SW480 (cell line): ENCODE results near the gene DTNB.
"Not testable (repeated sequence)": the region's sequence is repeated elsewhere in the genome, so short reads cannot be mapped to it uniquely, and the experiment has no call there.

Experiments used
- DNase-seq: peaks from one replicate; pipeline ENCODE4 v3.0.0-alpha.2; 2016; ENCODE audit warnings: low spot score

The DTNB gene

GRCh38 chr2:25623361-25623760, 50.0 kb downstream of the DTNB start:
- DNase-seq = no peak

GRCh38 chr2:25620711-25621110, 52.7 kb downstream of the DTNB start:
- DNase-seq = no peak

GRCh38 chr2:25620077-25620476, 53.3 kb downstream of the DTNB start:
- no peak for DNase-seq

GRCh38 chr2:25619185-25619584, 54.2 kb downstream of the DTNB start:
- DNase-seq = no peak

- DNase-seq = peak; percentile 67
Observed at GRCh38 chr2:25618676-25619075, 54.7 kb downstream of the DTNB start.

GRCh38 chr2:25617948-25618646, 55.3 kb downstream of the DTNB start:
- DNase-seq = no peak

GRCh38 chr2:25615920-25616319, 57.5 kb downstream of the DTNB start:
- DNase-seq = no peak

GRCh38 chr2:25615386-25615785, 58.0 kb downstream of the DTNB start:
- DNase-seq = no peak

GRCh38 chr2:25614711-25615110, 58.7 kb downstream of the DTNB start:
- DNase-seq = no peak

- no peak for DNase-seq
Observed at GRCh38 chr2:25608718-25609117, 64.7 kb downstream of the DTNB start.

- peak; percentile 36 for DNase-seq
Observed at GRCh38 chr2:25606892-25607291, 66.5 kb downstream of the DTNB start.

GRCh38 chr2:25602333-25602723, 71.0 kb downstream of the DTNB start:
- DNase-seq = no peak

- not testable (repeated sequence) for DNase-seq
Observed at GRCh38 chr2:25601711-25602332, 71.6 kb downstream of the DTNB start.

GRCh38 chr2:25598911-25599310, 74.5 kb downstream of the DTNB start:
- DNase-seq = no peak

- no peak for DNase-seq
Observed at GRCh38 chr2:25598332-25598731, 75.0 kb downstream of the DTNB start.

GRCh38 chr2:25597881-25598280, 75.5 kb downstream of the DTNB start:
- DNase-seq = no peak

- no peak for DNase-seq
Observed at GRCh38 chr2:25596516-25597244, 76.7 kb downstream of the DTNB start.

GRCh38 chr2:25595393-25595792, 78.0 kb downstream of the DTNB start:
- DNase-seq = no peak

GRCh38 chr2:25594991-25595390, 78.4 kb downstream of the DTNB start:
- no peak for DNase-seq

- no peak for DNase-seq
Observed at GRCh38 chr2:25592766-25593292, 80.5 kb downstream of the DTNB start.

- no peak for DNase-seq
Observed at GRCh38 chr2:25590921-25591505, 82.4 kb downstream of the DTNB start.

GRCh38 chr2:25589676-25590205, 83.6 kb downstream of the DTNB start:
- DNase-seq = no peak
